Right lobe of liver (tissue), 4 donors: ENCODE measurements around the gene GPR35.

Source experiments
- CTCF ChIP-seq, 4 donors: fragments of 200-600 bp in 3 of 4; fragments of 450-650 bp in 1 of 4; IDR thresholded peaks; one replicate each; pipeline versions ENCODE4 v1.5.1 to v1.8.0; 2016 to 2022; ENCODE audit warnings: antibody characterized with exemption in 4 of 4, mild to moderate bottlenecking in 2 of 4
- POLR2A ChIP-seq: fragments of 450-650 bp; IDR thresholded peaks from one replicate; pipeline ENCODE4 v1.6.1; 2017; ENCODE audit warnings: antibody characterized with exemption, mild to moderate bottlenecking
- donor health status: DM: no; HTN: no; CAD: no.
- donor health status: DM: no; HTN: no; CAD: no.
- donor health status: DM: no; HTN: yes; CAD: no.

- no peak for TF ChIP-seq CTCF (IDR thresholded peaks at IDR 0.05)
- no peak for TF ChIP-seq POLR2A
These were observed 21.4 kb upstream of the GPR35 start for GRCh38 chr2:240603846-240604245.
